Psoas muscle (tissue), 8 donors: ENCODE measurements around the gene CSF2. TPM values are rescaled to one million over a fixed set of nuclear protein-coding genes. Genes with fewer than 3 reads are reported as not detected.

ENCODE experiments used
- ATAC-seq, 4 donors: fragments of 200-7000 bp; cut with Tn5 transposase; one replicate each; pipeline ENCODE4 v1.9.1; 2020; ENCODE audit warnings: moderate library complexity in 3 of 4, mild to moderate bottlenecking in 2 of 4
- DNase-seq, 2 donors: peaks; one replicate each; pipeline ENCODE4 v3.0.0-alpha.2; 2020
- H3K27ac ChIP-seq: fragments of 200-600 bp; one replicate; pipeline ENCODE4 v1.8.0; 2022
- H3K27me3 ChIP-seq, 3 donors: fragments of 200-600 bp in 1 of 3; one replicate each; pipeline versions ENCODE4 v1.6.1 to v1.8.0; 2013 to 2022; ENCODE audit warnings: low read length in 2 of 3, mild to moderate bottlenecking in 2 of 3, moderate library complexity in 1 of 3; ENCODE audit not compliant: insufficient read depth in 3 of 3
- H3K36me3 ChIP-seq, 2 donors: fragments of 200-600 bp in 1 of 2; one replicate each; pipeline versions ENCODE4 v1.6.1 to v1.8.0; 2013 to 2022; ENCODE audit warnings: low read depth in 1 of 2, mild to moderate bottlenecking in 1 of 2, moderate library complexity in 1 of 2; ENCODE audit not compliant: insufficient read depth in 1 of 2
- H3K4me1 ChIP-seq: fragments of 200-600 bp; one replicate; pipeline ENCODE4 v1.8.0; 2022
- H3K4me3 ChIP-seq: fragments of 200-600 bp; one replicate; pipeline ENCODE4 v1.8.0; 2022; ENCODE audit warnings: mild to moderate bottlenecking
- H3K9me3 ChIP-seq: fragments of 200-600 bp; one replicate; pipeline ENCODE4 v1.8.0; 2022
- CTCF ChIP-seq: fragments of 200-600 bp; IDR thresholded peaks from one replicate; pipeline ENCODE4 v1.8.0; 2022; ENCODE audit warnings: antibody characterized with exemption
- WGBS, 3 donors: extraction: QIAGEN DNeasy Blood & Tissue Kit; methylation state at CpG; one replicate each; pipeline versions ENCODE4 v1.1.6 to v1.1.7; 2013; 5-methylcytosine and 5-hydroxymethylcytosine counted together
- intact Hi-C, 2 donors: fragments of 100-400 bp; cut with DNase I; formaldehyde crosslinking; loops; one replicate each; pipeline versions ENCODE4 v1.11.0 to v1.14.2; 2022
- polyA plus RNA-seq, 3 donors: library from polyadenylated mRNA; stranded (reverse); fragments of 200-250 nt; gene quantifications; one replicate each; pipeline ENCODE4 v1.2.3, GENCODE V29; 2013
- total RNA-seq, 4 donors: library from RNA; stranded (reverse); fragmentation: NEBNext Ultra II Directional in 2 of 4; extraction: Animal tissue kit (Norgen Biotek cat#: 25700) in 2 of 4; gene quantifications; one replicate each; pipeline versions ENCODE4 v1.2.1 to v1.2.4, GENCODE V29; 2021 to 2023
- donor health status: healthy with polysubstance abuse.
- donor health status: DM: no; HTN: no; CAD: no; lungs with moderate emphysema.
- donor health status: Bipolar disorder and iron deficiency.
- donor health status: healthy.
- donor health status: DM: yes; HTN: yes; CAD: no.
- donor health status: DM: no; HTN: no; CAD: no.
- donor health status: DM: no; HTN: no; CAD: no.
- donor health status: DM: yes; HTN: yes; CAD: no.

Gene CSF2
- total and polyA plus RNA-seq, 7 donors = 0.14 TPM; not detected in 6

GRCh38 chr5:132080595-132080994 lies 7.0 kb downstream of the CSF2 start:
- no peak overlapping the region for H3K4me3 ChIP-seq
- H3K27me3 ChIP-seq = no peaks in the 10 kb centered on the region
- 83 to 90% (median 87%) methylated on average over 3 of the region's 3 CpGs for WGBS, 3 donors
- no peak for ATAC-seq
- H3K4me1 ChIP-seq = no peaks in the 10 kb centered on the region
- no peaks in the 10 kb centered on the region for H3K36me3 ChIP-seq
- H3K9me3 ChIP-seq = no peaks in the 10 kb centered on the region
- no peak for DNase-seq
- no peak overlapping the region for H3K27ac ChIP-seq
- no peak for TF ChIP-seq CTCF
- intact Hi-C loops = no loop called here

GRCh38 chr5:132081458-132081857 lies 7.9 kb downstream of the CSF2 start:
- intact Hi-C loops = no loop called here
- 89 to 98% (median 93%) methylated on average over 3 of the region's 3 CpGs for WGBS, 3 donors

DNA sequence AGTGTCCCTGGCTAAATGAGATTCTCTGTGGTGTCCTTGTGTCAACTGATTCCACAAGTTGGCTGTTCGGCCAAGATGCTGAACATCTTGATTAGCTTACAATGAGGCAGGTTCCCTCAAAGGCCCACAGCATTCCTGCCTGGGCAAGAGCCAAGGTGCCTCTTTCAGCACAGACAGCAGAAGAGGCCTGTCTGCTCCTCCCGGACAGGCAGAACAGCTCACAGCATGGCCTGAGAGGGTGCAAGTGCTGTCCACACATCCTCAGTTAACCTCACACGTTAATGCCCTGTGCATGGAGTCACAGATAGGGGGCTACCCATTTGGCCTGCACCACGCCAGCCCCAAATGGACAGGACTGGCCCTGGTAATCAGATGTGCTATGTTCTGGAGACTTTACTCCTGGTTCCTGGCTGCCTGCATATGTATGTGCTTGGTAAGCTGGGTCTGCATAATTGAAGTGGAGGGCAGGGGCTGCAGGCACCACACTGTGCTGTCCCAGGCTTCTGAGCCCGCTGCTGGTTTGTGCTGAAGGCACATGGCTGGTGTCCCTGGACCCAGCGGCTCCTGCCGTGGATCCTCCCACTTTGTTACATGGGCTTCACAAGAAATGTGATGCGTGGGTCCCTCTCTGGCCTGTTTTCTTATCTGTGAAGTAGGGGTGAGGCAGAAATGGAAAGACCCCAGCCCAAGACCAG lies 8.9 kb downstream of the CSF2 start:
- H3K36me3 ChIP-seq = no peaks in the 10 kb centered on the region
- H3K4me1 ChIP-seq = no peaks in the 10 kb centered on the region
- H3K27ac ChIP-seq = no peak overlapping the region
- DNase-seq (no peak), ATAC-seq (no peak)
- 90 to 92% (median 91%) methylated on average over 8 of the region's 8 CpGs for whole genome bisulfite sequencing, 3 donors
- TF ChIP-seq CTCF = no peak
- H3K9me3 ChIP-seq = no peaks in the 10 kb centered on the region
- intact Hi-C loops = no loop called here
- no peaks in the 10 kb centered on the region for H3K27me3 ChIP-seq
- no peak overlapping the region for H3K4me3 ChIP-seq

More at GRCh38 chr5:132081458-132081857, 7.9 kb downstream of the CSF2 start:
- DNase-seq (no peak), ATAC-seq (no peak)
- Histone ChIP-seq H3K9me3 (no peaks in the 10 kb centered on the region), H3K4me3 (no peak overlapping the region), H3K36me3 (no peaks in the 10 kb centered on the region), H3K27me3 (no peaks in the 10 kb centered on the region), H3K27ac (no peak overlapping the region), H3K4me1 (no peaks in the 10 kb centered on the region)
- no peak for TF ChIP-seq CTCF

- peak in 1 of 2 donors; percentile 29 for DNase-seq
- ATAC-seq = no peak
- no peak overlapping the region for H3K27ac ChIP-seq
- 91 to 95% (median 91%) methylated on average over 4 of the region's 4 CpGs for WGBS, 3 donors
- no peaks in the 10 kb centered on the region for H3K27me3 ChIP-seq
- no peak overlapping the region for H3K4me3 ChIP-seq
- no peaks in the 10 kb centered on the region for H3K9me3 ChIP-seq
- H3K36me3 ChIP-seq = no peaks in the 10 kb centered on the region
- intact Hi-C loops = no loop called here
- TF ChIP-seq CTCF = no peak
- H3K4me1 ChIP-seq = no peaks in the 10 kb centered on the region
Observed at GRCh38 chr5:132083071-132083678, 9.6 kb downstream of the CSF2 start.

DNA sequence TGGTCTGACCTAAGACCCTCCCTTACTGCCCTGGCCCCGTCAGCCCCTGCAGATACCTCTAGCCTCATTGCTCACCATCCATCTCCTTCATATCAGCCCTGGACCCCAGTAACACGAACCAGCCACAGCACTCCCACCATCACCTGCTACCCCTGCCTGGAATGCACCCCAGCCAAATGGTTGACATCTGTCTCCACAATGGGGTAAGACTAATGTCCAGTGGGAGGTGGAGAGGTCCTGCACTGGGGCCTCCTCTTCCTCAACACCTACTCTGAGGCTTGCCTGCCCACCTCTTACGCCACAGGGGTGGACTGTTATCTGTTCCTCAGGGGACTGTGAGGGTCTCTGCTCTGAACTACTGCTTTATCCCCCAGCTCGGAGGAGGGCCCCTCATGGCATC lies 12.1 kb downstream of the CSF2 start:
- Histone ChIP-seq H3K9me3 (no peaks in the 10 kb centered on the region), H3K4me1 (no peaks in the 10 kb centered on the region), H3K27me3 (no peaks in the 10 kb centered on the region), H3K36me3 (no peaks in the 10 kb centered on the region), H3K27ac (no peak overlapping the region), H3K4me3 (no peak overlapping the region)
- TF ChIP-seq CTCF = no peak
- WGBS, 3 donors = 71 to 84% (median 82%) methylated on average over 4 of the region's 4 CpGs
- intact Hi-C loops = no loop called here
- DNase-seq = no peak
- ATAC-seq = no peak
